Cardiac muscle cell (in vitro differentiated cells and primary cell): ENCODE measurements around the gene PDK3. TPM values are rescaled to one million over a fixed set of nuclear protein-coding genes. Genes with fewer than 3 reads are reported as not detected.

ENCODE experiments used
- DNase-seq, 2 donors: peaks; one replicate each; pipeline versions ENCODE4 v3.0.0 to v3.0.0-alpha.2; 2010 to 2017; ENCODE audit warnings: low read depth in 1 of 2, low spot score in 1 of 2
- H3K27ac ChIP-seq: fragments of 200-600 bp; sonication (generic); 2 replicates; pipeline ENCODE4 v1.5.1; 2016
- H3K27me3 ChIP-seq: fragments of 200-600 bp; sonication (generic); 2 replicates; pipeline ENCODE4 v1.6.0; 2016; ENCODE audit warnings: control low read depth
- H3K36me3 ChIP-seq: fragments of 200-600 bp; sonication (generic); 2 replicates; pipeline ENCODE4 v1.5.1; 2016; ENCODE audit warnings: control low read depth
- H3K4me1 ChIP-seq: fragments of 200-600 bp; sonication (generic); 2 replicates; pipeline ENCODE4 v1.8.1; 2017; ENCODE audit warnings: low read depth, mild to moderate bottlenecking, mixed run types
- H3K4me3 ChIP-seq: fragments of 200-600 bp; sonication (generic); 2 replicates; pipeline ENCODE4 v1.5.1; 2016; ENCODE audit warnings: mild to moderate bottlenecking
- H3K9me3 ChIP-seq: fragments of 200-600 bp; sonication (generic); 2 replicates; pipeline ENCODE4 v1.5.1; 2017; ENCODE audit warnings: low read depth, mild to moderate bottlenecking, control low read depth
- CTCF ChIP-seq: IDR thresholded peaks from 2 replicates; pipeline ENCODE4 v1.5.1; 2012; ENCODE audit warnings: low read depth, mild to moderate bottlenecking, low read length
- polyA plus RNA-seq: library from polyadenylated mRNA; unstranded; fragments of >200 nt; fragmentation: Nextera tagmentation; extraction: Ambion mirVana; gene quantifications from 2 replicates; pipeline ENCODE4 v1.2.1, GENCODE V29; 2016
- total RNA-seq: library from RNA; depleted of rRNA; stranded (reverse); fragments of >200 nt; gene quantifications from 2 replicates; pipeline ENCODE4 v1.2.3, GENCODE V29; 2016

The PDK3 gene
- total and polyA plus RNA-seq, 2 experiments from 2014 or later: 60.0 to 65.3 TPM

DNA sequence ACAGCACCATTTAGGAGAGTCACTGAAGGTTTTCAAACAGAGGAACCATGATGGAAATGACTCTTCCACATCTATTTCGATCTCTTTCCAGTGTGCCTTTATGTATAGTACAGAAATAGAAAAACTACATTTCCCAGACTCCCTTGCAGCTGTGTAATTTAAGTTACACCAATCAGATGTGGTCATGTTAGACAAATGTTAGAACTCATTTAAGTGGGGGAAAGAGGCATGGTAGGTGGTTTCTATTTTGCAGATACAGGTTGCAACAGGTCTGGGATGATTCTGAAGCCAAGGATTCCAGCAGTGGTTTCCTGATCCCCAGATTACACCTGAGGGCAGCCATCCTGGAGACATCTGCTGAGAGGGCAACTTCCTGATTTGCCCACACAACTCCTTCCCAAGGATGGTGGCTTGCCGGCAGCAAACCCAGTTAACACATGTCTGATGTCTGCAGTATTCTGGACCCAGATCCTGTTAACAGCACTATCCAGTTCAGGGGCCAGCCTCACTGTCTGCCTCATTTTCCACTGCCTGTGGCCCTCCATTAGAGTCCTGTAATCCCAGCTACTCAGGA lies 38.7 kb upstream of the PDK3 start:
- Histone ChIP-seq H3K27ac (no peak overlapping the region), H3K36me3 (no peaks in the 10 kb centered on the region), H3K4me1 (no peaks in the 10 kb centered on the region), H3K4me3 (no peak overlapping the region), H3K27me3 (no peaks in the 10 kb centered on the region), H3K9me3 (no peaks in the 10 kb centered on the region)
- peak in 1 of 2 donors; percentile 29 for DNase-seq
- no peak for TF ChIP-seq CTCF

DNA sequence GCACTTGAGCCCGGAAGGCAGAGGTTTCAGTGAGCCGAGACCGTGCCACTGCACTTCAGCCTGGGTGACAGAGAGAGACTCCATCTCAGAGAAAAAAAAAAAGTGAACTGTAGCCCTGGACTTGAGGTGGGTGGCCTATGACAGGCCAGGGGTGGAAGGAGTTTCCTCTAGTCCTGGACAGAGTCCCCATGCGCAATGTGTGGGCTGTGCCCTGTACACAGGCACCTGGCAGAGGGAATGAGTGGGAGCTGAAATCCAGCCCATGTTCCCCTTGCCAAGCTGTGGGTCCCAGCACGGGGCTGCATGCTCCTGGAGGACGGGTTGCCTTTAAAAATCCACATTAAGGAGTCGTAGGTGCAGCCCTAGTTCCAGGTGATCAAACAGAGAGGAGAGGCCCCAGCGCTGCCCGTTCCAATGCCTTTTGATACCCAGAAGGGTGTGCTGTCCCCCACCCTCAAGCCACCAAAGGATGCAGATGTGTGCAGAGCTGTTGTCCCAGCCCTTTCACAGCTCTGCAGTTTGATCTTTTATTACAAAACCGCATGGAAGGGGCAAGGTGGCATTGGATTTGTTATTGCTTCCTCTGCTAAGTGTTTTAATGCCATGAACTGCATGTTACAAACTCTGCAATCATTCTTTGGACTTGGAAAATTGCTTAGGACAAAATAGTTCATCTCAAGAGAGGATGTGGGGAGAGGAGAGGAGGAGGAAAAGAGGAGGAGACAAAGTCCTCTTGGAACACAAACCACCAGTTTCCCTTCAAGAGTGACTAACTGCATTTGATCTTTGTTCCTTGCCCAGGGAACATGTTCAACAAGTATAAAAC lies 38.0 kb upstream of the PDK3 start:
- H3K4me3 ChIP-seq: no peak overlapping the region
- no peak overlapping the region for H3K27ac ChIP-seq
- no peaks in the 10 kb centered on the region for H3K9me3 ChIP-seq
- DNase-seq: peak in 1 of 2 donors; percentile 6
- no peaks in the 10 kb centered on the region for H3K4me1 ChIP-seq
- H3K27me3 ChIP-seq: no peaks in the 10 kb centered on the region
- no peaks in the 10 kb centered on the region for H3K36me3 ChIP-seq
- no peak for TF ChIP-seq CTCF

- TF ChIP-seq CTCF: no peak
- Histone ChIP-seq H3K4me1 (no peaks in the 10 kb centered on the region), H3K9me3 (no peaks in the 10 kb centered on the region), H3K27ac (no peak overlapping the region), H3K27me3 (no peaks in the 10 kb centered on the region), H3K36me3 (no peaks in the 10 kb centered on the region), H3K4me3 (no peak overlapping the region)
- DNase-seq: no peak
These were observed 37.4 kb upstream of the PDK3 start for GRCh38 chrX:24427747-24428019.

DNA sequence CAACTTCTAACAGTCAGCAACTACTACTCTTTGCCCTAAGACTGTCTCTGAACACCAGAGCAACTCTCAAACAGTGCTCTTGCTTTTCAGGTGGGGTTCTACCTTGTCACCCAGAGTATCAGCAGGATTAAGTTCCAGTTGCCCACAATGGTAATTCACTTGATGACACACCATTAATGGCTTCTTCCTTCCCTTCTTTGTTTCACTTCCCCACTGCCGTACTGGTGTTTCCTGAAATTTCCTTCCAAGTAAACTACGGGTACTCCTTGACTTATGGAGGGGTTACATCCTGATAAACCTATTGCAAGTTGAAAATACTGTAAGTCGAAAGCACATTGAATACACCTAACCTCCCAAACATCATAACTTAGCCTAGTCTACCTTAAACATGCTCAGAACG lies 36.6 kb upstream of the PDK3 start:
- Histone ChIP-seq H3K9me3 (no peaks in the 10 kb centered on the region), H3K4me3 (no peak overlapping the region)

GRCh38 chrX:24435060-24435459 lies 30.0 kb upstream of the PDK3 start:
- Histone ChIP-seq H3K9me3 (no peaks in the 10 kb centered on the region), H3K4me1 (no peaks in the 10 kb centered on the region), H3K36me3 (no peaks in the 10 kb centered on the region), H3K27ac (no peak overlapping the region), H3K27me3 (no peaks in the 10 kb centered on the region), H3K4me3 (no peak overlapping the region)
- no peak for TF ChIP-seq CTCF
- no peak for DNase-seq

More for the DNA sequence above, 36.6 kb upstream of the PDK3 start:
- Histone ChIP-seq H3K27ac (no peak overlapping the region), H3K36me3 (no peaks in the 10 kb centered on the region), H3K27me3 (no peaks in the 10 kb centered on the region), H3K4me1 (no peaks in the 10 kb centered on the region)
- TF ChIP-seq CTCF: no peak
- DNase-seq: no peak
